Neural progenitor cell (in vitro differentiated cells): Measurements from ENCODE around the gene NRG3.

ENCODE experiments used
- EZH2 ChIP-seq: fragments of 200-600 bp; sonication (generic); IDR thresholded peaks from 2 replicates; pipeline ENCODE4 v1.6.1; 2017; ENCODE audit warnings: antibody characterized with exemption, mild to moderate bottlenecking, moderate library complexity
- TF ChIP-seq, protein P1 (sequence below): fragments of 200-600 bp; sonication (generic); IDR thresholded peaks from 2 replicates; pipeline ENCODE4 v1.5.1; 2017; ENCODE audit warnings: antibody characterized with exemption, mild to moderate bottlenecking

DNA sequence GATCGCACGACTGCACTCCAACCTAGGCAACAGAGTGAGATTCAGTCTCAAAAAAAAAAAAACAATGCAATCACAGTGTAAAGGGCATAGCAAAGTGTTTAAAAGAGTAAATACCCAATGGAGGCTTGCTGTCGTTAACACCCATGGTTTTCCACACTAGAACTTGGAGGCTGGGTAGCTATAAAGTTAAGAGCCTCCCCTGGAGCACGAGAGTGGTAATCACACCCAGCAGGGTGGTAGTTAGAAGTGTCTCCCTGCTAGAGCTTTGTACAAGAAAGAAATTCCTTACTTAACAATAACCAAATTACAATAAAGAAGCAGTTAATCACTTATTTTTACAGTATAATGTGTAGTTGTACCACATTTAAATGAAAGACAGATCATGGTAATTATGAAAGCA lies 1078.9 kb downstream of the NRG3 start:
- TF ChIP-seq, protein P1, sequence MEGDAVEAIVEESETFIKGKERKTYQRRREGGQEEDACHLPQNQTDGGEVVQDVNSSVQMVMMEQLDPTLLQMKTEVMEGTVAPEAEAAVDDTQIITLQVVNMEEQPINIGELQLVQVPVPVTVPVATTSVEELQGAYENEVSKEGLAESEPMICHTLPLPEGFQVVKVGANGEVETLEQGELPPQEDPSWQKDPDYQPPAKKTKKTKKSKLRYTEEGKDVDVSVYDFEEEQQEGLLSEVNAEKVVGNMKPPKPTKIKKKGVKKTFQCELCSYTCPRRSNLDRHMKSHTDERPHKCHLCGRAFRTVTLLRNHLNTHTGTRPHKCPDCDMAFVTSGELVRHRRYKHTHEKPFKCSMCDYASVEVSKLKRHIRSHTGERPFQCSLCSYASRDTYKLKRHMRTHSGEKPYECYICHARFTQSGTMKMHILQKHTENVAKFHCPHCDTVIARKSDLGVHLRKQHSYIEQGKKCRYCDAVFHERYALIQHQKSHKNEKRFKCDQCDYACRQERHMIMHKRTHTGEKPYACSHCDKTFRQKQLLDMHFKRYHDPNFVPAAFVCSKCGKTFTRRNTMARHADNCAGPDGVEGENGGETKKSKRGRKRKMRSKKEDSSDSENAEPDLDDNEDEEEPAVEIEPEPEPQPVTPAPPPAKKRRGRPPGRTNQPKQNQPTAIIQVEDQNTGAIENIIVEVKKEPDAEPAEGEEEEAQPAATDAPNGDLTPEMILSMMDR = peak; percentile 7
- TF ChIP-seq EZH2 = no peak
